GM12801 (cell line): ENCODE data around the gene PCDHGA8.
A peak's percentile ranks its signal among the peaks of the same experiment; 100 is the strongest.

ENCODE experiments used
- CTCF ChIP-seq: IDR thresholded peaks from one replicate; pipeline ENCODE4 v1.5.1; 2011; ENCODE audit warnings: control low read depth; ENCODE audit not compliant: insufficient read length; ENCODE audit errors: extremely low read depth

PCDHGA8 gene

DNA sequence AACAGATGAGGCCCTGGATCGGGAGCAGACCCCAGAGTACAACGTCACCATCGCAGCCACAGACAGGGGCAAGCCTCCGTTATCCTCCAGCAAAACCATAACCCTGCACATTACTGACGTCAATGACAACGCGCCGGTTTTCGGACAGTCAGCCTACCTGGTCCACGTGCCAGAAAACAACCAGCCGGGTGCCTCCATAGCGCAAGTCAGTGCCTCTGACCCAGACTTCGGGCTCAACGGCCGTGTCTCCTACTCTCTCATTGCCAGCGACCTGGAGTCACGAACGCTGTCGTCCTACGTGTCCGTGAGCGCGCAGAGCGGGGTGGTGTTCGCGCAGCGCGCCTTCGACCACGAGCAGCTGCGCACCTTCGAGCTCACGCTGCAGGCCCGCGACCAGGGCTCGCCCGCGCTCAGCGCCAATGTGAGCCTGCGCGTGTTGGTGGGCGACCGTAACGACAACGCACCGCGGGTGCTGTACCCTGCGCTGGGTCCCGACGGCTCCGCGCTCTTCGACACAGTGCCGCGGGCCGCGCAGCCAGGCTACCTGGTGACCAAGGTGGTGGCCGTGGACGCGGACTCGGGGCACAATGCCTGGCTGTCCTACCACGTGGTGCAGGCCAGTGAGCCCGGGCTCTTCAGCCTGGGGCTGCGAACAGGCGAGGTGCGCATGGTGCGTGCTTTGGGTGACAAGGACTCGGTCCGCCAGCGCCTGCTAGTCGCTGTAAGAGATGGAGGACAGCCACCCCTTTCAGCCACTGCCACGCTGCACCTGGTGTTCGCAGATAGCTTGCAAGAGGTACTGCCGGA, 26.8 kb downstream of the PCDHGA8 start:
- TF ChIP-seq CTCF, result no peak

GRCh38 chr5:141420855-141421488, 28.5 kb downstream of the PCDHGA8 start, which contains the start of gene PCDHGA11:
Gene PCDHGA11 (plus strand): TSS chr5:141421051. CDS start chr5:141421228, 177 bp downstream.
- peak; percentile 15 for TF ChIP-seq CTCF

- TF ChIP-seq CTCF, result no peak
These were observed 29.0 kb downstream of the PCDHGA8 start for GRCh38 chr5:141421489-141421855.

DNA sequence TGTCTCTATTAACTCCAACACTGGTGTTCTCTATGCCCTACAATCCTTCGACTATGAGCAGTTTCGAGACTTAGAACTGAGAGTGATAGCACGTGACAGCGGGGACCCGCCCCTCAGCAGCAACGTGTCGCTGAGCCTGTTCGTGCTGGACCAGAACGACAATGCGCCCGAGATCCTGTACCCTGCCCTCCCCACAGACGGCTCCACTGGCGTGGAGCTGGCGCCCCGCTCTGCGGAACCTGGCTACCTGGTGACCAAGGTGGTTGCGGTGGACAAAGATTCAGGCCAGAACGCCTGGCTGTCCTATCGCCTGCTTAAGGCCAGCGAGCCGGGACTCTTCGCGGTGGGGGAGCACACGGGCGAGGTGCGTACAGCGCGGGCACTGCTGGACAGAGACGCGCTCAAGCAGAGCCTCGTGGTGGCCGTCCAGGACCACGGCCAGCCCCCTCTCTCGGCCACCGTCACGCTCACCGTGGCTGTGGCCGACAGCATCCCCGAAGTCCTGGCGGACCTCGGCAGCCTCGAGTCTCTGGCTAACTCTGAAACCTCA, 30.4 kb downstream of the PCDHGA8 start:
- no peak for TF ChIP-seq CTCF

GRCh38 chr5:141427783-141428426, 35.5 kb downstream of the PCDHGA8 start:
- no peak for TF ChIP-seq CTCF

DNA sequence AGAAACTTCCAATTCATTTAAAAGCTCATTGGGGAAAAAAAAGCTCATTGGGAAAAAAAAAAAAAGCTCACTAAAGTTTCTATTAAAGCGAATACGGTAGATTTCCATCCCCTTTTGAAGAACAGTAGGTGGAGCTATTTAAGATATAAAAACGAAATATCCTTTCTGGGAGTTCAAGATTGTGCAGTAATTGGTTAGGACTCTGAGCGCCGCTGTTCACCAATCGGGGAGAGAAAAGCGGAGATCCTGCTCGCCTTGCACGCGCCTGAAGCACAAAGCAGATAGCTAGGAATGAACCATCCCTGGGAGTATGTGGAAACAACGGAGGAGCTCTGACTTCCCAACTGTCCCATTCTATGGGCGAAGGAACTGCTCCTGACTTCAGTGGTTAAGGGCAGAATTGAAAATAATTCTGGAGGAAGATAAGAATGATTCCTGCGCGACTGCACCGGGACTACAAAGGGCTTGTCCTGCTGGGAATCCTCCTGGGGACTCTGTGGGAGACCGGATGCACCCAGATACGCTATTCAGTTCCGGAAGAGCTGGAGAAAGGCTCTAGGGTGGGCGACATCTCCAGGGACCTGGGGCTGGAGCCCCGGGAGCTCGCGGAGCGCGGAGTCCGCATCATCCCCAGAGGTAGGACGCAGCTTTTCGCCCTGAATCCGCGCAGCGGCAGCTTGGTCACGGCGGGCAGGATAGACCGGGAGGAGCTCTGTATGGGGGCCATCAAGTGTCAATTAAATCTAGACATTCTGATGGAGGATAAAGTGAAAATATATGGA, 38.1 kb downstream of the PCDHGA8 start, which contains the start of gene PCDHGA12:
PCDHGA12 (plus strand) TSS at position 176 of the 782 bp plus-strand sequence; CDS start at position 429, 253 bp downstream.
- no peak for TF ChIP-seq CTCF
